ENCODE measurements around the gene CRACDL.

CRACDL gene

DNA sequence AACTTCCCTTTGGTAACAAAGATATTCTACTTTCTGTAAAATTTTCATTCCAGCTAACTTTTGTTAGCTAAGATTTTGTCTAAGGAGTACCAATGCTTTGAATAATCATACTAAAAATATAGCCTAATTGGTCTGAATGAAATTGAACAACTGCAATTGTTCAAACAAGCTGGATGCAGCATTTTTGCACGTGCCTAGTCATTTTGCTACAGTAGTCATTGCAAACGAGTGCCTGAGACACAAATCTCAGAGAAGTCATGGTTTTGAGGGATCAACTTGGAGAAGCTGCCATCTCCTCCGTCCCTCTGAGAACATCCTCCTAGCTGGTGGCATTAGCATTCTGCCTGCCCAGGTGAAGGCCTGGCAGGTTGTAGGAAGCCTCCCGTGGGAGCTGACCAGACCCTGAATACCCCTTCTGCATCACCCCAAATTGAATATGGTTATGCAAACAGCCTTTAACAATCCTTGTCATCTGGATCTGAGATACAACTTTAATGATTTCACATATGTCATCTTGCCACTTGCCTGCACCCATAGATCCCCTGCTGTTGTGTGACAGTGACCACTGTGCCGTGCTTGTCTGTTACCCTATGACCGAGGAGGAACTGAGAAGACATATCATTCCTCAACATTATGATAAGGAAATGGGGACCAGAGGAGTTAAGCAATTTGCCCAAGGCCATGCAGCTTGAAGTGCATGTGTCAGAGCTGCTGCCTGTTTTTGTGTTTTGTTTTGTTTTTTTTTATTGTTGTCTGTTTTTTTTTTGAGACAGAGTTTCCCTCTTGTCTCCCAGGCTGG is 176.0 kb downstream of the CRACDL start:
- Histone ChIP-seq H3K14ac (ENCODE audit: low read length) (no peak overlapping the region), H2BK12ac (ENCODE audit: low read length) (no peak overlapping the region), H3K36me3 (replicated peaks in 1 of 2; ENCODE audit: control insufficient read depth in 2 of 2, insufficient read depth in 2 of 2, low read length in 2 of 2) (no peaks in the 10 kb centered on the region), H3K79me1 (ENCODE audit: low read depth, low read length) (no peaks in the 10 kb centered on the region), H3K9ac (ENCODE audit: low read depth, low read length, poor library complexity) (no peak overlapping the region), H3K4me1 (ENCODE audit: control insufficient read depth in 2 of 2, insufficient read depth in 1 of 2, low read depth in 1 of 2, low read length in 2 of 2) (peaks cover 0 to 3% of the 10 kb centered on the region in 2 donors), H2BK120ac (ENCODE audit: low read depth, low read length) (no peak overlapping the region), H2BK15ac (ENCODE audit: low read length) (no peak overlapping the region), H3K4me2 (ENCODE audit: insufficient read depth, low read length, poor library complexity, severe bottlenecking) (no peak overlapping the region), H3K4ac (ENCODE audit: low read length) (no peak overlapping the region), H2AK5ac (ENCODE audit: low read depth, low read length) (no peak overlapping the region), H3K27me3 (ENCODE audit: control insufficient read depth in 3 of 3, insufficient read depth in 3 of 3, low read depth in 1 of 3, low read length in 3 of 3) (peaks cover 0 to 14% (median 0%) of the 10 kb centered on the region in 3 experiments), H4K91ac (ENCODE audit: low read depth, low read length, poor library complexity) (no peak overlapping the region), H3K9me3 (replicated peaks in 1 of 2; ENCODE audit: control insufficient read depth in 2 of 2, insufficient read depth in 1 of 2, low read depth in 1 of 2, low read length in 2 of 2) (no peaks in the 10 kb centered on the region), H3K18ac (ENCODE audit: low read length) (no peak overlapping the region), H3K23ac (ENCODE audit: low read depth, low read length, poor library complexity) (no peak overlapping the region), H2AFZ (ENCODE audit: low read length) (no peak overlapping the region), H3K4me3 (ENCODE audit: low read length in 2 of 2) (no peak overlapping the region), H4K8ac (ENCODE audit: low read depth, low read length) (no peak overlapping the region), H2BK5ac (ENCODE audit: low read length) (no peak overlapping the region), H3K27ac (replicated peaks; ENCODE audit: low read length) (no peak overlapping the region)
- DNase-seq (ENCODE audit: low spot score), result no peak
- no CpG with 5 or more reads among the region's 6 CpGs for WGBS, 2 donors (ENCODE audit: extremely low coverage in 2 of 2, insufficient read length in 2 of 2, insufficient replicate concordance in 1 of 2)

DNA sequence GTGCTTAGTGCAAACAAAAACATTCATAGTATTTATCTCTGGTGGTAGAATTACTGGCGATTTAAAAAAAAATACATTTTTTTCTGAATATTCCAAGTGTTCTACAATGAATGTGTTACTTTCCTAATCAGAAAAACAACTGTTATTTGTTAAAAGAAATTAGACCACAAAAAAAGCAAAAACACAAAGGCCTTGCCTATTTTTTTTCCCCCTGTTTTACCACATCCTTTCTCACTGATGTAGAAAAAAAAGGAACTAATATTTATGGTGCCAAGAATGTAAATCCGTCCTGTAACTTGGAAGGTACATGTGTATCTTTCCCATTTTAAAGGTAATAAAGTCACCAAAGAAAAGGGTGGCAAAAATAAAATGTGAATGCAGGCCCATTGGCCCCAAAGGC is 176.7 kb downstream of the CRACDL start:
- Histone ChIP-seq H3K79me1 (ENCODE audit: low read depth, low read length) (no peaks in the 10 kb centered on the region), H3K9ac (ENCODE audit: low read depth, low read length, poor library complexity) (no peak overlapping the region), H3K27ac (replicated peaks; ENCODE audit: low read length) (no peak overlapping the region), H3K36me3 (replicated peaks in 1 of 2; ENCODE audit: control insufficient read depth in 2 of 2, insufficient read depth in 2 of 2, low read length in 2 of 2) (no peaks in the 10 kb centered on the region), H4K91ac (ENCODE audit: low read depth, low read length, poor library complexity) (no peak overlapping the region), H3K14ac (ENCODE audit: low read length) (no peak overlapping the region), H2BK5ac (ENCODE audit: low read length) (no peak overlapping the region), H2BK15ac (ENCODE audit: low read length) (no peak overlapping the region), H2BK12ac (ENCODE audit: low read length) (no peak overlapping the region), H3K27me3 (ENCODE audit: control insufficient read depth in 3 of 3, insufficient read depth in 3 of 3, low read depth in 1 of 3, low read length in 3 of 3) (peaks cover 0 to 14% (median 0%) of the 10 kb centered on the region in 3 experiments), H3K18ac (ENCODE audit: low read length) (no peak overlapping the region), H2BK120ac (ENCODE audit: low read depth, low read length) (no peak overlapping the region), H3K4ac (ENCODE audit: low read length) (no peak overlapping the region), H3K4me1 (ENCODE audit: control insufficient read depth in 2 of 2, insufficient read depth in 1 of 2, low read depth in 1 of 2, low read length in 2 of 2) (peaks cover 0 to 3% of the 10 kb centered on the region in 2 donors), H2AK5ac (ENCODE audit: low read depth, low read length) (no peak overlapping the region), H2AFZ (ENCODE audit: low read length) (no peak overlapping the region), H4K8ac (ENCODE audit: low read depth, low read length) (no peak overlapping the region), H3K9me3 (replicated peaks in 1 of 2; ENCODE audit: control insufficient read depth in 2 of 2, insufficient read depth in 1 of 2, low read depth in 1 of 2, low read length in 2 of 2) (no peaks in the 10 kb centered on the region), H3K4me2 (ENCODE audit: insufficient read depth, low read length, poor library complexity, severe bottlenecking) (no peak overlapping the region), H3K4me3 (ENCODE audit: low read length in 2 of 2) (no peak overlapping the region), H3K23ac (ENCODE audit: low read depth, low read length, poor library complexity) (no peak overlapping the region)
- DNase-seq (ENCODE audit: low spot score), result no peak
- no CpG with 5 or more reads among the region's 2 CpGs for WGBS, 2 donors (ENCODE audit: extremely low coverage in 2 of 2, insufficient read length in 2 of 2, insufficient replicate concordance in 1 of 2)

DNA sequence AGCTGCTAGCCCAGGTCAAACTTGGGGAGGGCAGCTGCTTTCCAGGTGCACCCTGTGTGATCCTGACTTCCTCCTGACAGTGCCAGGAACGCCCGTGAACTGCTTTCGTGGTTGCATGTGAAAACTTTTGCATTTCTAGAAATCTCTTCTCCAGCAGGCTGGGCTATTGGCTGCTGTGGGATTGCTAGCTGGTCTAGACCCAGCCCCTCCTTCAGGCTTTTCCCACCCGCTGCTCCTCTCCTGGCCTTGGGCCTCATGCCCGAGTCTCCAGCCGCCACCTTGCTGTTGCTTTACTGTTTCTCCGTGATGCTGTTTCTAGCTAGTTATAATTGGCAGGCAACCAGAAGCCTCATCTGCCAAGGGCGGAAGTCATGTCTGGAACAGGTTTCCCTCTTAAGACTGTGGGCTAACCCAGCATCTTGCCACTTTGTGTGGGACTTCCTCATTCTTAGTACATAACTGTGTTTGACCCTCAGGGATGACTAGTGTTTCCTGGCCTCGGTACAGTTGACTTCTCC is 178.1 kb downstream of the CRACDL start:
- H3K4ac ChIP-seq (ENCODE audit: low read length), result no peak overlapping the region
- H3K23ac ChIP-seq (ENCODE audit: low read depth, low read length, poor library complexity), result no peak overlapping the region
- H2BK5ac ChIP-seq (ENCODE audit: low read length), result no peak overlapping the region
- no peak overlapping the region for H3K9ac ChIP-seq (ENCODE audit: low read depth, low read length, poor library complexity)
- no peaks in the 10 kb centered on the region for H3K36me3 ChIP-seq (replicated peaks in 1 of 2; ENCODE audit: control insufficient read depth in 2 of 2, insufficient read depth in 2 of 2, low read length in 2 of 2)
- no peak overlapping the region for H2AFZ ChIP-seq (ENCODE audit: low read length)
- H3K4me3 ChIP-seq (ENCODE audit: low read length in 2 of 2), result no peak overlapping the region
- no peaks in the 10 kb centered on the region for H3K79me1 ChIP-seq (ENCODE audit: low read depth, low read length)
- no peaks in the 10 kb centered on the region for H3K9me3 ChIP-seq (replicated peaks in 1 of 2; ENCODE audit: control insufficient read depth in 2 of 2, insufficient read depth in 1 of 2, low read depth in 1 of 2, low read length in 2 of 2)
- peaks cover 0 to 18% (median 0%) of the 10 kb centered on the region in 3 experiments for H3K27me3 ChIP-seq (ENCODE audit: control insufficient read depth in 3 of 3, insufficient read depth in 3 of 3, low read depth in 1 of 3, low read length in 3 of 3)
- no peak for DNase-seq (ENCODE audit: low spot score)
- no peak overlapping the region for H2BK15ac ChIP-seq (ENCODE audit: low read length)
- no peak overlapping the region for H3K27ac ChIP-seq (replicated peaks; ENCODE audit: low read length)
- H3K4me2 ChIP-seq (ENCODE audit: insufficient read depth, low read length, poor library complexity, severe bottlenecking), result no peak overlapping the region
- H3K14ac ChIP-seq (ENCODE audit: low read length), result no peak overlapping the region
- no peak overlapping the region for H4K91ac ChIP-seq (ENCODE audit: low read depth, low read length, poor library complexity)
- no peak overlapping the region for H2BK120ac ChIP-seq (ENCODE audit: low read depth, low read length)
- H2AK5ac ChIP-seq (ENCODE audit: low read depth, low read length), result no peak overlapping the region
- no peak overlapping the region for H2BK12ac ChIP-seq (ENCODE audit: low read length)
- WGBS, 2 donors (ENCODE audit: extremely low coverage in 2 of 2, insufficient read length in 2 of 2, insufficient replicate concordance in 1 of 2), result no CpG with 5 or more reads among the region's 9 CpGs
- H4K8ac ChIP-seq (ENCODE audit: low read depth, low read length), result peak overlapping the region; percentile 4
- H3K4me1 ChIP-seq (ENCODE audit: control insufficient read depth in 2 of 2, insufficient read depth in 1 of 2, low read depth in 1 of 2, low read length in 2 of 2), result peaks cover 0 to 3% of the 10 kb centered on the region in 2 donors
- no peak overlapping the region for H3K18ac ChIP-seq (ENCODE audit: low read length)

DNA sequence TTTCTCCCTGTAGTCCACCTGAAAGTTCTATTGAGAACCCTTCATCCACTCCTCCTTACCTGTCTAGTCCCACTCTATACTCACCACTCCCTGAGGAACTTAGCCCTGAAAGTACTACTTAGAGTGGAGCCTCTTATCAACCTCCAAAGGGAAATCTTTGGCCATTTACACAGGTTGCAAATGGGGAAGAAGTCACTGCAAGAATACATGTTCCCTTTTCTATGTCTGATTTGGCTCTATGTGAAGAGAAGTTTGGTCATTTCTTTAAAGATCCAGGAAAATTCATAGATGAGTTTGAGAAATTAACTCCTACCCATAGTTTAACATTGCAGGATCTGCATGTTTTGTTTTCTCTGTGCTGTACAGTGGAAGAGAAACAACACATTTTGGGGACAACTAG is 182.2 kb downstream of the CRACDL start:
- H3K18ac ChIP-seq (ENCODE audit: low read length), result no peak overlapping the region
- no peak overlapping the region for H2BK5ac ChIP-seq (ENCODE audit: low read length)
- no peak overlapping the region for H2BK15ac ChIP-seq (ENCODE audit: low read length)
- no peak overlapping the region for H3K4me3 ChIP-seq (ENCODE audit: low read length in 2 of 2)
- H3K4ac ChIP-seq (ENCODE audit: low read length), result no peak overlapping the region
- no peak overlapping the region for H4K8ac ChIP-seq (ENCODE audit: low read depth, low read length)
- H3K4me1 ChIP-seq (ENCODE audit: control insufficient read depth in 2 of 2, insufficient read depth in 1 of 2, low read depth in 1 of 2, low read length in 2 of 2), result no peaks in the 10 kb centered on the region
- H3K4me2 ChIP-seq (ENCODE audit: insufficient read depth, low read length, poor library complexity, severe bottlenecking), result no peak overlapping the region
- H2AK5ac ChIP-seq (ENCODE audit: low read depth, low read length), result no peak overlapping the region
- H2BK120ac ChIP-seq (ENCODE audit: low read depth, low read length), result no peak overlapping the region
- H3K79me1 ChIP-seq (ENCODE audit: low read depth, low read length), result no peaks in the 10 kb centered on the region
- no peaks in the 10 kb centered on the region for H3K36me3 ChIP-seq (replicated peaks in 1 of 2; ENCODE audit: control insufficient read depth in 2 of 2, insufficient read depth in 2 of 2, low read length in 2 of 2)
- no peak overlapping the region for H2BK12ac ChIP-seq (ENCODE audit: low read length)
- no peak overlapping the region for H3K23ac ChIP-seq (ENCODE audit: low read depth, low read length, poor library complexity)
- no peak overlapping the region for H3K27ac ChIP-seq (replicated peaks; ENCODE audit: low read length)
- no peak for DNase-seq (ENCODE audit: low spot score)
- H3K9ac ChIP-seq (ENCODE audit: low read depth, low read length, poor library complexity), result no peak overlapping the region
- H3K27me3 ChIP-seq (ENCODE audit: control insufficient read depth in 3 of 3, insufficient read depth in 3 of 3, low read depth in 1 of 3, low read length in 3 of 3), result peaks cover 0 to 18% (median 0%) of the 10 kb centered on the region in 3 experiments
- H4K91ac ChIP-seq (ENCODE audit: low read depth, low read length, poor library complexity), result no peak overlapping the region
- no peaks in the 10 kb centered on the region for H3K9me3 ChIP-seq (replicated peaks in 1 of 2; ENCODE audit: control insufficient read depth in 2 of 2, insufficient read depth in 1 of 2, low read depth in 1 of 2, low read length in 2 of 2)
- no peak overlapping the region for H2AFZ ChIP-seq (ENCODE audit: low read length)
- H3K14ac ChIP-seq (ENCODE audit: low read length), result no peak overlapping the region

Data from neuronal stem cell (in vitro differentiated cells).